Measurements from ENCODE around the gene PLLP. TPM values are rescaled to one million over a fixed set of nuclear protein-coding genes. Genes with fewer than 3 reads are reported as not detected.
A peak's percentile ranks its signal among the peaks of the same experiment; 100 is the strongest.

Gene PLLP
- total RNA-seq, 2 experiments from 2014 or later, result not detected

- no peak for DNase-seq
- no peaks in the 10 kb centered on the region for H3K36me3 Mint-ChIP-seq
- ATAC-seq, result no peak
- no peak overlapping the region for H3K27ac Mint-ChIP-seq
- peaks cover 10% of the 10 kb centered on the region for H3K27me3 Mint-ChIP-seq
- no peak overlapping the region for H3K4me3 Mint-ChIP-seq
- CTCF ChIA-PET, result interaction anchor here (12.5 kb wide), 1 partner anchor 110 kb away, joined by 283 read pairs; no protein-coding TSS in a partner anchor
- peaks cover 12% of the 10 kb centered on the region for H3K4me1 Mint-ChIP-seq
- no peaks in the 10 kb centered on the region for H3K9me3 Mint-ChIP-seq (ENCODE audit: low read depth)
Observed at GRCh38 chr16:57308041-57308440, 23.6 kb upstream of the PLLP start.

GRCh38 chr16:57307365-57307764, 22.9 kb upstream of the PLLP start:
- Mint-ChIP-seq H3K4me1 (peaks cover 13% of the 10 kb centered on the region), H3K4me3 (no peak overlapping the region), H3K9me3 (ENCODE audit: low read depth) (no peaks in the 10 kb centered on the region), H3K36me3 (no peaks in the 10 kb centered on the region), H3K27me3 (peaks cover 10% of the 10 kb centered on the region), H3K27ac (no peak overlapping the region)
- ATAC-seq, result no peak
- no peak for DNase-seq
- CTCF ChIA-PET, result interaction anchor here (12.5 kb wide), 1 partner anchor 110 kb away, joined by 283 read pairs; no protein-coding TSS in a partner anchor

GRCh38 chr16:57306676-57307341, 22.3 kb upstream of the PLLP start:
- no peak overlapping the region for H3K27ac Mint-ChIP-seq
- H3K9me3 Mint-ChIP-seq (ENCODE audit: low read depth), result no peaks in the 10 kb centered on the region
- peaks cover 6% of the 10 kb centered on the region for H3K27me3 Mint-ChIP-seq
- no peak overlapping the region for H3K4me3 Mint-ChIP-seq
- no peak for DNase-seq
- CTCF ChIA-PET, result interaction anchor here (12.5 kb wide), 1 partner anchor 111 kb away, joined by 283 read pairs; no protein-coding TSS in a partner anchor
- no peaks in the 10 kb centered on the region for H3K36me3 Mint-ChIP-seq
- no peak for ATAC-seq
- H3K4me1 Mint-ChIP-seq, result peaks cover 13% of the 10 kb centered on the region

GRCh38 chr16:57305159-57305811, 20.8 kb upstream of the PLLP start:
- CTCF ChIA-PET, result interaction anchor here (12.5 kb wide), 1 partner anchor 112 kb away, joined by 283 read pairs; no protein-coding TSS in a partner anchor
- ATAC-seq, result no peak
- DNase-seq, result no peak
- Mint-ChIP-seq H3K27ac (no peak overlapping the region), H3K9me3 (ENCODE audit: low read depth) (no peaks in the 10 kb centered on the region), H3K4me1 (peaks cover 16% of the 10 kb centered on the region), H3K4me3 (no peak overlapping the region), H3K36me3 (no peaks in the 10 kb centered on the region), H3K27me3 (peaks cover 6% of the 10 kb centered on the region)

GRCh38 chr16:57304169-57305061, 19.9 kb upstream of the PLLP start:
- Mint-ChIP-seq H3K27ac (no peak overlapping the region), H3K4me1 (peaks cover 16% of the 10 kb centered on the region), H3K36me3 (no peaks in the 10 kb centered on the region), H3K27me3 (peaks cover 4% of the 10 kb centered on the region), H3K9me3 (ENCODE audit: low read depth) (no peaks in the 10 kb centered on the region), H3K4me3 (no peak overlapping the region)
- ATAC-seq (no peak), DNase-seq (no peak)
- CTCF ChIA-PET, result interaction anchor here (0.6 to 12.5 kb wide), 3 partner anchors 10 to 143 kb away, joined by 3 to 283 read pairs (median 7); partner anchors contain the start of genes CIAPIN1 and COQ9

- Mint-ChIP-seq H3K9me3 (ENCODE audit: low read depth) (no peaks in the 10 kb centered on the region), H3K27me3 (peaks cover 3% of the 10 kb centered on the region), H3K36me3 (no peaks in the 10 kb centered on the region), H3K27ac (no peak overlapping the region), H3K4me1 (peaks cover 16% of the 10 kb centered on the region), H3K4me3 (no peak overlapping the region)
- no peak for ATAC-seq
- CTCF ChIA-PET, result interaction anchor here (1.9 to 12.5 kb wide), 2 partner anchors 10 to 114 kb away, joined by 7 to 283 read pairs; no protein-coding TSS in a partner anchor
- no peak for DNase-seq
Observed at GRCh38 chr16:57303910-57304168, 19.4 kb upstream of the PLLP start.

GRCh38 chr16:57303021-57303909, 18.8 kb upstream of the PLLP start:
- DNase-seq (no peak), ATAC-seq (no peak)
- no peaks in the 10 kb centered on the region for H3K36me3 Mint-ChIP-seq
- H3K27ac Mint-ChIP-seq, result no peak overlapping the region
- peaks cover 17% of the 10 kb centered on the region for H3K4me1 Mint-ChIP-seq
- H3K27me3 Mint-ChIP-seq, result peaks cover 3% of the 10 kb centered on the region
- CTCF ChIA-PET, result interaction anchor here (1.4 to 12.5 kb wide), 4 partner anchors 11 to 216 kb away, joined by 5 to 283 read pairs (median 14); partner anchors contain the start of genes PSME3IP1 and RSPRY1
- no peaks in the 10 kb centered on the region for H3K9me3 Mint-ChIP-seq (ENCODE audit: low read depth)
- no peak overlapping the region for H3K4me3 Mint-ChIP-seq

- H3K27ac Mint-ChIP-seq, result no peak overlapping the region
Observed at GRCh38 chr16:57301126-57301817, 16.8 kb upstream of the PLLP start.

GRCh38 chr16:57300387-57301125, 16.1 kb upstream of the PLLP start:
- no peaks in the 10 kb centered on the region for H3K27me3 Mint-ChIP-seq
- peak; percentile 90 for ATAC-seq

More at GRCh38 chr16:57301126-57301817, 16.8 kb upstream of the PLLP start:
- Mint-ChIP-seq H3K36me3 (no peaks in the 10 kb centered on the region), H3K9me3 (ENCODE audit: low read depth) (no peaks in the 10 kb centered on the region), H3K27me3 (no peaks in the 10 kb centered on the region), H3K4me3 (no peak overlapping the region), H3K4me1 (peaks cover 24% of the 10 kb centered on the region)
- no peak for DNase-seq
- CTCF ChIA-PET, result interaction anchor here (0.7 to 12.5 kb wide), 19 partner anchors 8 to 290 kb away, joined by 3 to 283 read pairs (median 4); partner anchors contain the start of genes ARL2BP, CIAPIN1 and COQ9
- ATAC-seq, result no peak

GRCh38 chr16:57299719-57300386, 15.4 kb upstream of the PLLP start:
- Mint-ChIP-seq H3K27me3 (no peaks in the 10 kb centered on the region), H3K9me3 (ENCODE audit: low read depth) (no peaks in the 10 kb centered on the region), H3K4me3 (no peak overlapping the region), H3K4me1 (peaks cover 24% of the 10 kb centered on the region), H3K27ac (no peak overlapping the region), H3K36me3 (no peaks in the 10 kb centered on the region)
- ATAC-seq, result peak; percentile 65
- CTCF ChIA-PET, result interaction anchor here (0.6 to 12.5 kb wide), 19 partner anchors 9 to 519 kb away, joined by 3 to 283 read pairs (median 5); partner anchors contain the start of genes ADGRG5, ARL2BP, CIAPIN1 and COQ9
- DNase-seq, result peak; percentile 94

More at GRCh38 chr16:57300387-57301125, 16.1 kb upstream of the PLLP start:
- peak; percentile 99 for DNase-seq
- Mint-ChIP-seq H3K27ac (no peak overlapping the region), H3K4me1 (peaks cover 24% of the 10 kb centered on the region), H3K36me3 (no peaks in the 10 kb centered on the region), H3K4me3 (no peak overlapping the region), H3K9me3 (ENCODE audit: low read depth) (no peaks in the 10 kb centered on the region)
- CTCF ChIA-PET, result interaction anchor here (0.6 to 12.5 kb wide), 24 partner anchors 9 to 518 kb away, joined by 3 to 283 read pairs (median 4); partner anchors contain the start of genes ADGRG5, ARL2BP, CIAPIN1 and COQ9
